ENCODE results near the gene INS. TPM values are rescaled to one million over a fixed set of nuclear protein-coding genes. Genes with fewer than 3 reads are reported as not detected.
A peak's percentile ranks its signal among the peaks of the same experiment; 100 is the strongest.

Gene INS
- polyA plus RNA-seq (ENCODE audit: insufficient read length in 4 of 4), result not detected

- DNase-seq (ENCODE audit: low read depth in 4 of 4, low spot score in 3 of 4), result no peak
These were observed at the start of gene INS for GRCh38 chr11:2160736-2161259. Gene INS, minus strand, starts transcription at chr11:2161209. Its CDS starts 238 bp downstream, at chr11:2160971.

- DNase-seq (ENCODE audit: low read depth in 4 of 4, low spot score in 3 of 4), result no peak
These were observed 49.5 kb upstream of the INS start for GRCh38 chr11:2210366-2211112.

GRCh38 chr11:2209900-2210321 lies 48.9 kb upstream of the INS start:
- no peak for DNase-seq (ENCODE audit: low read depth in 4 of 4, low spot score in 3 of 4)

- DNase-seq (ENCODE audit: low read depth in 4 of 4, low spot score in 3 of 4), result no peak
These were observed 48.4 kb upstream of the INS start for GRCh38 chr11:2209370-2209801.

- DNase-seq (ENCODE audit: low read depth in 4 of 4, low spot score in 3 of 4), result no peak
These were observed 47.8 kb upstream of the INS start for GRCh38 chr11:2208691-2209369.

GRCh38 chr11:2207773-2208621 lies 47.0 kb upstream of the INS start:
- DNase-seq (ENCODE audit: low read depth in 4 of 4, low spot score in 3 of 4), result no peak

GRCh38 chr11:2207212-2207611 lies 46.2 kb upstream of the INS start:
- no peak for DNase-seq (ENCODE audit: low read depth in 4 of 4, low spot score in 3 of 4)

- DNase-seq (ENCODE audit: low read depth in 4 of 4, low spot score in 3 of 4), result no peak
These were observed 45.1 kb upstream of the INS start for GRCh38 chr11:2205981-2206690.

GRCh38 chr11:2205214-2205720 lies 44.3 kb upstream of the INS start:
- DNase-seq (ENCODE audit: low read depth in 4 of 4, low spot score in 3 of 4), result no peak

- no peak for DNase-seq (ENCODE audit: low read depth in 4 of 4, low spot score in 3 of 4)
These were observed 43.6 kb upstream of the INS start for GRCh38 chr11:2204361-2205213.

GRCh38 chr11:2203440-2204259 lies 42.6 kb upstream of the INS start:
- DNase-seq (ENCODE audit: low read depth in 4 of 4, low spot score in 3 of 4), result no peak

GRCh38 chr11:2202900-2203439 lies 42.0 kb upstream of the INS start:
- DNase-seq (ENCODE audit: low read depth in 4 of 4, low spot score in 3 of 4), result no peak

GRCh38 chr11:2202071-2202899 lies 41.3 kb upstream of the INS start:
- DNase-seq (ENCODE audit: low read depth in 4 of 4, low spot score in 3 of 4), result peak in 3 of 4 donors; percentile 59 to 71 (median 65)

GRCh38 chr11:2201542-2201941 lies 40.5 kb upstream of the INS start:
- no peak for DNase-seq (ENCODE audit: low read depth in 4 of 4, low spot score in 3 of 4)

GRCh38 chr11:2200957-2201519 lies 40.0 kb upstream of the INS start:
- DNase-seq (ENCODE audit: low read depth in 4 of 4, low spot score in 3 of 4), result no peak

- no peak for DNase-seq (ENCODE audit: low read depth in 4 of 4, low spot score in 3 of 4)
These were observed 39.5 kb upstream of the INS start for GRCh38 chr11:2200536-2200935.

Measured in right renal pelvis (tissue), 4 donors.